ENCODE measurements around the gene SCIN.

SCIN gene

GRCh38 chr7:12630513-12630819 is 59.9 kb downstream of the SCIN start:
- H3K4me3 ChIP-seq (ENCODE audit: low read length), result no peak overlapping the region
- DNase-seq (ENCODE audit: low read depth), result no peak
- no peak for TF ChIP-seq CTCF (conservative IDR thresholded peaks at IDR 0.05; ENCODE audit: low read length)

- no peak for DNase-seq (ENCODE audit: low read depth)
- no peak for TF ChIP-seq CTCF (conservative IDR thresholded peaks at IDR 0.05; ENCODE audit: low read length)
- H3K4me3 ChIP-seq (ENCODE audit: low read length), result no peak overlapping the region
These were observed 63.1 kb downstream of the SCIN start for GRCh38 chr7:12633582-12633981.

GRCh38 chr7:12635830-12636229 is 65.3 kb downstream of the SCIN start:
- no peak for TF ChIP-seq CTCF (conservative IDR thresholded peaks at IDR 0.05; ENCODE audit: low read length)
- H3K4me3 ChIP-seq (ENCODE audit: low read length), result peak overlapping the region; percentile 38

GRCh38 chr7:12637328-12637727 is 66.8 kb downstream of the SCIN start:
- H3K4me3 ChIP-seq (ENCODE audit: low read length), result no peak overlapping the region
- no peak for TF ChIP-seq CTCF (conservative IDR thresholded peaks at IDR 0.05; ENCODE audit: low read length)
- DNase-seq (ENCODE audit: low read depth), result no peak

More at GRCh38 chr7:12635830-12636229, 65.3 kb downstream of the SCIN start:
- DNase-seq (ENCODE audit: low read depth), result no peak

- DNase-seq (ENCODE audit: low read depth), result no peak
- no peak; the same call in 1 of the 2 replicates for TF ChIP-seq CTCF (conservative IDR thresholded peaks at IDR 0.05; ENCODE audit: low read length)
- 0 out of 2 replicates have a peak overlapping the region, but pooled peaks have one; percentile 6 for H3K4me3 ChIP-seq (ENCODE audit: low read length)
These were observed 67.5 kb downstream of the SCIN start for GRCh38 chr7:12637819-12638592.

GRCh38 chr7:12638851-12639456 is 68.4 kb downstream of the SCIN start:
- TF ChIP-seq CTCF (conservative IDR thresholded peaks at IDR 0.05; ENCODE audit: low read length), result peak; percentile 66
- H3K4me3 ChIP-seq (ENCODE audit: low read length), result no peak overlapping the region
- peak; percentile 35 for DNase-seq (ENCODE audit: low read depth)

All from AG10803 (cell line).